Gastroesophageal sphincter (tissue), 3 donors: Measurements from ENCODE around the gene ST3GAL6.

Experiments used
- EP300 ChIP-seq: sonication (generic); formaldehyde crosslinking; IDR thresholded peaks from one replicate; pipeline ENCODE4 v1.6.1; 2017; ENCODE audit warnings: antibody characterized with exemption, mild to moderate bottlenecking
- POLR2A ChIP-seq, 2 donors: fragments of 450-650 bp; IDR thresholded peaks; one replicate each; pipeline ENCODE4 v1.6.1; 2017; ENCODE audit warnings: antibody characterized with exemption in 2 of 2, mild to moderate bottlenecking in 2 of 2, moderate library complexity in 1 of 2
- POLR2AphosphoS5 ChIP-seq: sonication (generic); formaldehyde crosslinking; IDR thresholded peaks from one replicate; pipeline ENCODE4 v1.6.1; 2017; ENCODE audit warnings: antibody characterized with exemption
- TF ChIP-seq, protein P1 (sequence below), 4 experiments: fragments of 200-600 bp in 2 of 4; fragments of 450-650 bp in 2 of 4; sonication (generic) in 1 of 4; IDR thresholded peaks; one replicate each; pipeline ENCODE4 v1.5.1; 2017 to 2019; ENCODE audit warnings: antibody characterized with exemption in 4 of 4, mild to moderate bottlenecking in 2 of 4, moderate library complexity in 2 of 4

DNA sequence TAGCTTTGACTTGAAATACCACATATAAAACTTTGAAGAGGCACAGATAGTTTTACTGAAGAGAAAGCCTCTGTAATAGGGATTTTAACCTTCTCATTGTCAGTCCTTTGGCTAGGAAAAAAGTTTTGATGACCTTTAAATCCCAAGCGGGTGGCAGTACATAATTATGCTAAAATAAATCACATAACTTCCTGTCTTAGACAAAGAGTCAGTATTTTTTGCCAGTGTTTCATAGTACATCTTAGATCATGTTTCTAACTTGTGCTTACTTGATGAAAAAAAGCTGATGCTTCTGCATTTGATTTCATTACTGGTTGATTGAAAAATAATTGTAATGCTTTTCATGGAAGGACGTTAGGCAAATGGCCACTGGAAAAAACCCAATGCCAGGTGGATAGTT is 5.8 kb downstream of the ST3GAL6 start:
- TF ChIP-seq, protein P1, sequence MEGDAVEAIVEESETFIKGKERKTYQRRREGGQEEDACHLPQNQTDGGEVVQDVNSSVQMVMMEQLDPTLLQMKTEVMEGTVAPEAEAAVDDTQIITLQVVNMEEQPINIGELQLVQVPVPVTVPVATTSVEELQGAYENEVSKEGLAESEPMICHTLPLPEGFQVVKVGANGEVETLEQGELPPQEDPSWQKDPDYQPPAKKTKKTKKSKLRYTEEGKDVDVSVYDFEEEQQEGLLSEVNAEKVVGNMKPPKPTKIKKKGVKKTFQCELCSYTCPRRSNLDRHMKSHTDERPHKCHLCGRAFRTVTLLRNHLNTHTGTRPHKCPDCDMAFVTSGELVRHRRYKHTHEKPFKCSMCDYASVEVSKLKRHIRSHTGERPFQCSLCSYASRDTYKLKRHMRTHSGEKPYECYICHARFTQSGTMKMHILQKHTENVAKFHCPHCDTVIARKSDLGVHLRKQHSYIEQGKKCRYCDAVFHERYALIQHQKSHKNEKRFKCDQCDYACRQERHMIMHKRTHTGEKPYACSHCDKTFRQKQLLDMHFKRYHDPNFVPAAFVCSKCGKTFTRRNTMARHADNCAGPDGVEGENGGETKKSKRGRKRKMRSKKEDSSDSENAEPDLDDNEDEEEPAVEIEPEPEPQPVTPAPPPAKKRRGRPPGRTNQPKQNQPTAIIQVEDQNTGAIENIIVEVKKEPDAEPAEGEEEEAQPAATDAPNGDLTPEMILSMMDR (IDR thresholded peaks at IDR 0.05) = no peak
- no peak for TF ChIP-seq POLR2A (IDR thresholded peaks at IDR 0.05)
- no peak for TF ChIP-seq POLR2AphosphoS5
- no peak for TF ChIP-seq EP300
